ENCODE results near the gene MAPT.

Gene MAPT

GRCh38 chr17:45950888-45951287 lies 56.5 kb downstream of the MAPT start:
- TF ChIP-seq EZH2phosphoT487 (IDR thresholded peaks at IDR 0.05; ENCODE audit: borderline replicate concordance, low read length): no peak
- TF ChIP-seq, protein P1, sequence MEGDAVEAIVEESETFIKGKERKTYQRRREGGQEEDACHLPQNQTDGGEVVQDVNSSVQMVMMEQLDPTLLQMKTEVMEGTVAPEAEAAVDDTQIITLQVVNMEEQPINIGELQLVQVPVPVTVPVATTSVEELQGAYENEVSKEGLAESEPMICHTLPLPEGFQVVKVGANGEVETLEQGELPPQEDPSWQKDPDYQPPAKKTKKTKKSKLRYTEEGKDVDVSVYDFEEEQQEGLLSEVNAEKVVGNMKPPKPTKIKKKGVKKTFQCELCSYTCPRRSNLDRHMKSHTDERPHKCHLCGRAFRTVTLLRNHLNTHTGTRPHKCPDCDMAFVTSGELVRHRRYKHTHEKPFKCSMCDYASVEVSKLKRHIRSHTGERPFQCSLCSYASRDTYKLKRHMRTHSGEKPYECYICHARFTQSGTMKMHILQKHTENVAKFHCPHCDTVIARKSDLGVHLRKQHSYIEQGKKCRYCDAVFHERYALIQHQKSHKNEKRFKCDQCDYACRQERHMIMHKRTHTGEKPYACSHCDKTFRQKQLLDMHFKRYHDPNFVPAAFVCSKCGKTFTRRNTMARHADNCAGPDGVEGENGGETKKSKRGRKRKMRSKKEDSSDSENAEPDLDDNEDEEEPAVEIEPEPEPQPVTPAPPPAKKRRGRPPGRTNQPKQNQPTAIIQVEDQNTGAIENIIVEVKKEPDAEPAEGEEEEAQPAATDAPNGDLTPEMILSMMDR (IDR thresholded peaks at IDR 0.05; ENCODE audit: low read depth, low read length, poor library complexity, severe bottlenecking): no peak
- H3K27ac ChIP-seq (ENCODE audit: low read depth, low read length): no peak overlapping the region
- H3F3A ChIP-seq (ENCODE audit: control insufficient read depth, insufficient read depth): no peaks in the 10 kb centered on the region
- H3K4me3 ChIP-seq (ENCODE audit: low read length): no peak overlapping the region
- peaks cover 12% of the 10 kb centered on the region for H3K4me1 ChIP-seq (ENCODE audit: control insufficient read depth, low read length)
- no peaks in the 10 kb centered on the region for H3K36me3 ChIP-seq (ENCODE audit: control insufficient read depth, low read length)
- no peaks in the 10 kb centered on the region for H3K79me2 ChIP-seq (ENCODE audit: control insufficient read depth, low read length)
- no peaks in the 10 kb centered on the region for H3K9me3 ChIP-seq (ENCODE audit: control insufficient read depth, insufficient read depth, low read length)
- H3K9me2 ChIP-seq (replicated peaks; ENCODE audit: control insufficient read depth, low read length): no peaks in the 10 kb centered on the region
- H4K20me1 ChIP-seq (ENCODE audit: control insufficient read depth, insufficient read depth, low read depth, low read length): no peaks in the 10 kb centered on the region; the same call in 1 of the 2 replicates
- no peak overlapping the region for H3K4me2 ChIP-seq (ENCODE audit: low read length)
- H3K27me3 ChIP-seq (ENCODE audit: control insufficient read depth, low read length): peaks cover 37% of the 10 kb centered on the region

GRCh38 chr17:45951403-45951802 lies 57.0 kb downstream of the MAPT start:
- peaks cover 12% of the 10 kb centered on the region for H3K4me1 ChIP-seq (ENCODE audit: control insufficient read depth, low read length)
- H3K4me2 ChIP-seq (ENCODE audit: low read length): no peak overlapping the region
- no peaks in the 10 kb centered on the region for H3K36me3 ChIP-seq (ENCODE audit: control insufficient read depth, low read length)
- no peaks in the 10 kb centered on the region for H3K9me2 ChIP-seq (replicated peaks; ENCODE audit: control insufficient read depth, low read length)
- TF ChIP-seq, protein P1 (IDR thresholded peaks at IDR 0.05; ENCODE audit: low read depth, low read length, poor library complexity, severe bottlenecking): no peak
- no peaks in the 10 kb centered on the region for H3K9me3 ChIP-seq (ENCODE audit: control insufficient read depth, insufficient read depth, low read length)
- H3K27me3 ChIP-seq (ENCODE audit: control insufficient read depth, low read length): peaks cover 37% of the 10 kb centered on the region
- H3K4me3 ChIP-seq (ENCODE audit: low read length): no peak overlapping the region
- no peaks in the 10 kb centered on the region for H3K79me2 ChIP-seq (ENCODE audit: control insufficient read depth, low read length)
- no peaks in the 10 kb centered on the region; the same call in 1 of the 2 replicates for H4K20me1 ChIP-seq (ENCODE audit: control insufficient read depth, insufficient read depth, low read depth, low read length)
- no peaks in the 10 kb centered on the region for H3F3A ChIP-seq (ENCODE audit: control insufficient read depth, insufficient read depth)
- H3K27ac ChIP-seq (ENCODE audit: low read depth, low read length): no peak overlapping the region

- Histone ChIP-seq H3K4me2 (ENCODE audit: low read length) (no peak overlapping the region), H3K4me1 (ENCODE audit: control insufficient read depth, low read length) (peaks cover 12% of the 10 kb centered on the region), H3K9me2 (replicated peaks; ENCODE audit: control insufficient read depth, low read length) (no peaks in the 10 kb centered on the region), H4K20me1 (ENCODE audit: control insufficient read depth, insufficient read depth, low read depth, low read length) (no peaks in the 10 kb centered on the region; the same call in 1 of the 2 replicates), H3K79me2 (ENCODE audit: control insufficient read depth, low read length) (no peaks in the 10 kb centered on the region), H3K9me3 (ENCODE audit: control insufficient read depth, insufficient read depth, low read length) (no peaks in the 10 kb centered on the region), H3F3A (ENCODE audit: control insufficient read depth, insufficient read depth) (no peaks in the 10 kb centered on the region), H3K36me3 (ENCODE audit: control insufficient read depth, low read length) (no peaks in the 10 kb centered on the region), H3K4me3 (ENCODE audit: low read length) (no peak overlapping the region), H3K27me3 (ENCODE audit: control insufficient read depth, low read length) (peaks cover 37% of the 10 kb centered on the region), H3K27ac (ENCODE audit: low read depth, low read length) (no peak overlapping the region)
- TF ChIP-seq, protein P1 (IDR thresholded peaks at IDR 0.05; ENCODE audit: low read depth, low read length, poor library complexity, severe bottlenecking): no peak
- no peak for TF ChIP-seq EZH2phosphoT487 (IDR thresholded peaks at IDR 0.05; ENCODE audit: borderline replicate concordance, low read length)
Measured at GRCh38 chr17:45951941-45952340, 57.6 kb downstream of the MAPT start.
